TTC549 (cell line): ENCODE results near the gene KCNQ4.

ENCODE experiments used
- FAIRE-seq: peaks from 2 replicates; lab custom pipeline; 2012; peaks lifted over from hg19 to GRCh38; lab: Jason Lieb, UNC

Gene KCNQ4

DNA sequence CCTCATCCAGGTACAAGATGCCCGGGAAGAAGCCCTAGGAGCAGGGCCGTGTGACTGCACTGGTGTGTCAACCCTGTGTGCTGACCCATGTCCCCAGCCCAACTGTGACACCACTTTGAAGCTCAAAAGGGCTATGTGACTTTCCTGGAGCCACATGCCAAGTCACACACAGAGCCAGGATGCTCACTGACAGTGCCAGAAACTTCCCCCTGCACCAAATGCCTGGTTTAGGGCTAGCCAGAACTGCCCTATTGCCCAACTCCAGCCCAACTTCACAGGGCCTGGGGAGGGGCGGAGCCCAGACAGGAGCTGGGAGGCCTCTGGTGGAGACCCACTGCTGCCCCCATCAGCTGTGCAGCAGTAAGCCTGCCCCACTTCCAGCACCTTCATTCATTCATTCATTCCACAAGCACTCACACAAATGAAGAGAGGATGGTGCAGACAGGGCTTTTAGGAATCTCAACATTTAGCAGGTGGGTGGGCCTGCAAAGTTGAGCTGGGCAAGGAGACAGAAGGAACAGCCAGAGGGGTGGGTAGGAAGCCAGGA lies 36.7 kb downstream of the KCNQ4 start:
- no peak for FAIRE-seq

DNA sequence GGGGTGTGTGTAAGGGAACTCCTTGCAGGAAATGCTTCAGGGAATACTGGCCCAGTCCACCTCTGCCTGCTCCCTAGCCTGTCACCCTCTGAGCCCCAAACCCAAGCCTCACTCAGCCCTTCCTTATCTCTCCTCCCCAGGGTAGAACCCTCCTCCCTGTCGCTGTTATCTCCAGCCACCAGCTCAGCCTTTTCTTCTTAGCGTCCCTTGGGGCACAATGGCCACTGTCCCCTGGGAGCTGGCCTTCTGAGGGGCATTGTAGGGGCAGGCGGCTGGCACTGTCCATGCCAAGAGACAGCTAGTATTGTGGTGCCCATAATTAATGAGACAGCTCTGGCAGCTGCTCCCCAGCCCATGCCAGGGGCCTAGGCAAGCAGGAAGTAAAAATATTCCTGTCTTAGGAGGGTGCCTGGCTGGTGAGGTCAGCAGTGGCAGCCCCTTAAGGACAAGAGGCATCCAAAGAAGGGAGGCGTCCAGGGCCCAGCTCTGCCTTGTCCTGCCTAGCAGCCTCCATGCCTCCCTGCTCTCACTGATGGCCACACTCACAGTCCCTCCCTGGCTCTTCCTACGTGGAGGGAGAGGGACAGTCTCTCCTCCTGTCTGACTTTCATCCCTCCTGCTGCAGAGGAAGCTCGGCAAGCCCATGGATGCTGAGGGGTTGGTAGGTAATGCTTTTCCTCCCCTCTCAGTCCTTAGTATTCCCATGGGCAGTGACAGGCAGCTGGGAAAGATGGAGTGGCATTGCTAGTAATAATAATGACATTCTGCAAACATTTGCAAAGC lies 37.5 kb downstream of the KCNQ4 start:
- no peak for FAIRE-seq

DNA sequence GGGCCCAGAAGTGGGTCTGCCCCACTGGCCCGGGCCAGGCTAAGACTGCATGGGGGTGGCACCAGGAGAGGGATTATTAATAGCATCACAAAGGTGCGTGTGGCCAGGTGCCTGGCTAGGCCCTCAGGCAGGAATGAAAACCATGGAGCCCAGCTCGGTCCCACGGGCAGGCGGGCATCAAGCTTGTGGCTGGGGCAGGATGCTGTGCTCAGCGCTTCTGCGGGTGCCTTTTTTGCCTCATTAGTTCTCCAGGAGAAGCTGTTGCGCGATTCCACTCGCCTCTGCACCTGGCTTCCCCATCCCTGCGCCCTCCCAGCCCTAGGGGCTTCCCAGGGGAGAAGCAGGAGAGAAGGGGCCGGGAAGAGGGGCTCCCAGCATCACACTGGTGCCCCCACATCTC lies 39.3 kb downstream of the KCNQ4 start:
- no peak for FAIRE-seq

DNA sequence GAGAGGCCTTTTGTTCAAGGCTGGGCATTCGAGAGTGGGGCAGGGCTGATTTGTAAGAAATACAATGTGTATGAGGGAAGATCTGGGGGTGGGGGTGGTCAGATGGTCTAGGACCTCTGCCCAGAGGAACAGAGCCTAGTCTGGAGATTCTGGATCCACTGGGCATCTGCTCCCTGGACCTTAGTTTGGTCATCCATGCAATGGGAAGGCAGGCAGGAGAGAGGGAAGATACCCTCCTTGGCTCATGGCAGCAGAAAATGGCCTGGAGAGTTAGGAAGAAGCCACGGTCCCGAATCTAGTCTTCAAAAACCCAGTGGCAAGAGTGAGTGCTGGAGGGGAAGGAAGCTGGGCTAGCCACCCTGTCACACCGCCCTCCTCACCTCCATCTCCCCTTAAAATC lies 39.8 kb downstream of the KCNQ4 start:
- FAIRE-seq = no peak

- FAIRE-seq = no peak
These were observed 40.4 kb downstream of the KCNQ4 start for GRCh38 chr1:40823983-40824382.

- FAIRE-seq = no peak
These were observed 41.2 kb downstream of the KCNQ4 start for GRCh38 chr1:40824591-40825434.

DNA sequence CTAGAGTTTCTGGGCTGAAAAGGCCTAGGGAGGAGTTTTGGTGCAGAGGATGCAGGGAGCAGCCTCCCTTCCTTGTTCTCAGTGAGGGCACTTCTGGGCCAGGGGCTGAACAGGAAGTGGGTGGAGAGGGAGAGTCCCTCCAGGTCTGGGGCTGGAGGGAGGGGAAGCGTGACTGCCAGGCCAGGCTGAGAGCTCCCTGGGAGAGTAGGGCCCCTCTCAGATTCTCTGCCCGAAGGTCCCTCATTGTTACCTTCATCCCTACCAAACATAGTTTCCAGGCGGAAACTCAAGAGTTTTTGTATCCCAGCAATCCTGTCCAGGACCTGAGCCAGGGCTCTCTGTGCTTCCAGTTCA lies 41.8 kb downstream of the KCNQ4 start:
- no peak for FAIRE-seq

GRCh38 chr1:40825996-40826395 lies 42.4 kb downstream of the KCNQ4 start:
- no peak for FAIRE-seq

- FAIRE-seq = no peak
These were observed 46.2 kb downstream of the KCNQ4 start for GRCh38 chr1:40829631-40830245.

DNA sequence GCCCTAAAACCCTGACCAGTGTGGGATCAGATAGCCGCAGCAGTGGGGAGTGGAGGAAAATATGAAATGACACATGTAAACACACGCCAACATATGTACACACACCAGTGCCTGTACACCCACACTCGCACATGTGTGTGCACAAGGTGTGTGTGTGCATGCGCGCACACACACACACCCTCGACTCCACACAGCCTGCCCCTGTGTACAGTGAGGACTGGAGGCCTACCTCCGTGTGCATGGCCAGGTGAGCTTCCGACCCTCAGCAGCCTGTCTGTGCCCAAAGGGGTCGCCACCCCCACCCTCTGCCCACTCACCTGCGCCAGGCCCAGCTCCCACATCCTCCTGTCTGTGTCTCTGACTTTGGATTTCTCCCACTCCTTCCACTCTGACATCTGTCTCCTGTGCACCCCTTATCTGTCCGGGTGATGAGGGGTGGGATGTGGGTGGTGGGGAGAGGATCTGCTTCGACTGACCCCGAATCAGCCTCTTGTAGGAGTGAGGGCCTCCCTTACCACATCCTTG lies 46.9 kb downstream of the KCNQ4 start:
- FAIRE-seq = no peak

GRCh38 chr1:40831001-40831732 lies 47.6 kb downstream of the KCNQ4 start:
- no peak for FAIRE-seq

- FAIRE-seq = no peak
These were observed 50.4 kb downstream of the KCNQ4 start for GRCh38 chr1:40833979-40834378.

GRCh38 chr1:40834968-40835545 lies 51.5 kb downstream of the KCNQ4 start:
- FAIRE-seq = no peak

GRCh38 chr1:40836283-40836682 lies 52.7 kb downstream of the KCNQ4 start:
- no peak for FAIRE-seq

GRCh38 chr1:40837601-40838000 lies 54.0 kb downstream of the KCNQ4 start:
- FAIRE-seq = no peak

- FAIRE-seq = no peak
These were observed 54.7 kb downstream of the KCNQ4 start for GRCh38 chr1:40838045-40838979.

- no peak for FAIRE-seq
These were observed 55.7 kb downstream of the KCNQ4 start for GRCh38 chr1:40838980-40839942.

GRCh38 chr1:40839943-40840335 lies 56.4 kb downstream of the KCNQ4 start:
- FAIRE-seq = no peak
